ENCODE data around the gene GAP43.

The GAP43 gene, protein sequence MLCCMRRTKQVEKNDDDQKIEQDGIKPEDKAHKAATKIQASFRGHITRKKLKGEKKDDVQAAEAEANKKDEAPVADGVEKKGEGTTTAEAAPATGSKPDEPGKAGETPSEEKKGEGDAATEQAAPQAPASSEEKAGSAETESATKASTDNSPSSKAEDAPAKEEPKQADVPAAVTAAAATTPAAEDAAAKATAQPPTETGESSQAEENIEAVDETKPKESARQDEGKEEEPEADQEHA

GRCh38 chr3:115623044-115623868 lies at the start of gene GAP43:
TSS of gene GAP43 (plus strand) at chr3:115623510. CDS start at chr3:115623690, 180 bp downstream.
- peak; percentile 3 for DNase-seq

DNA sequence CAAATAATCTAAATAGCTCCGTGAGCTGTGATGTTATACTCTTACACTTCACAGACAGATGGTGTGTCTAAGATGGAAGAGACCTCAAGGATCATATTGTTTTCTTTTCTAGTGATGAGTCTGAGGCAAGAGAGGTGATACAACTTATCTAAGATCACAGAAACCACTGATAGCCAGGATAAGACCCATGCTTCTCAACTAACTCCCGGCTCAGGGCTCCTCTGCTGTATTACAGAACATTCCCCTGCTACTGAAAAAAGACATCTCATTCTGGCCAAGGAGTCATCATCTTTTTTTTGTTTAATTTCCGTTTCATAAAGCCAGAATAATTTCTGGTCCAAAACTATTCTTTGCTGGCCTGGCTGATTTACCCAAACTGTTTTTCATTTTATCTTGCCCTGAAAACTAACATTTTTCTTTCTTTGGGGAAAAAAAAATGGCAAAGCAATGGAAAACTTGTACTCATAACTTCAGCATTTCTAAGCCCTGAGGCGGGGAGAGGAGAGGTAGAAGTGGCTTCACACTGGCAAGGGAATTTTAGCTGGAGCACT lies 46.9 kb upstream of the GAP43 start:
- no peak for DNase-seq

DNA sequence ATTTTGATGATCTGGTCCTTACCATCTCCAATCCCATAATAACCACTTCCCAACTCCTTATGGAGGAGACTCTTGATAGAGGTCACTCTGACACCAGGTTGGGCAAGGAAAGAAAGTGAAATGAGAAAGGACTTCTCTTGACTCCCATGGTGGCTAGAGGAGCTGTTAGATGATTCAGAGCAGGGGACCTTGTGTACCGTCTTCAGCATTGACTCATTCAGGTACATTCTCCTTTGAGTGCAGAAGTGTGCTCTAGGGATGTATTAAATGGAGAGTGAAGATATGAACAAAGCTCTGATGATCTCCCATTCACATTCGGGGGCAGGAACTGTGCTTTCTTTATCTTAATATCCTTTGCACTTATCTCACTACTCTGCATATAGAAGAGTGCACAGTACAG lies 46.3 kb upstream of the GAP43 start:
- no peak for DNase-seq

DNA sequence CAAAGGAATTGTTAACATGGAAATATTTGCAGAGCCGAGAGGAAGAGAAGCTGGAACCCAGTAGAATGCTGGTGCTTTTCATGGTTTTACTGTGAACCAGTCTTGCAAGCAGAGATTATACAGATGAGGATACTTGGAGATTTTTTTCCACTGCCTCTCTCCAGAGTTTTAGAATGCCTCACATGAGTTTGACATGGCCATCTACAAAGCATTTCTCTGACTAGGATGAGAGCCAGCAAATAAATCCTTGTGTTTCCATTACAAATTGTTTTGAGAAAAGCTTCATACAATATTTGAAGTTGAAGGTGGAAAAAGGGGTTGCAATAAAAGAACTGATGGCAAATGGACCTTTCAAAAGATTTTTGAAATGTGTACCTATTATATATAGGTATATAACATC lies 45.0 kb upstream of the GAP43 start:
- no peak for DNase-seq

DNA sequence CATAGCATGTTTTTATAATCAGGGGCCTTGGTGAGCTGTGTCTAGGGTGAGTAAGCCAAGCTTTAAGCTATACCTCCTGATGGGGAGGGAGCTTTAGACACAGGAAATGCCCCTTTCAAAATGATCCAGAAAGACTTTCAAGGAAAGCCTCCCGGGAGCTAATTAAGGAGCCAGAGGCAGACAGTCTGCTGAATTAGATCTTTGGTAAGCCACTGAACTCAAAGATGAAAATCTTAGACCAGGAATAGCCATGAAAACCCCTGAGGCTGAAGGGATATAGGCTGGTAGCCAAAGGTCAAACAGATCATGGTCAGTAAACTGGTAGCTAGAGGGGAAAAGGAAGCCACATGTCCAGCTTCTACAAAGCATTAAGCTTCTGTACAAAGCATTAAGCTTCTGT lies 42.7 kb upstream of the GAP43 start:
- no peak for DNase-seq

DNA sequence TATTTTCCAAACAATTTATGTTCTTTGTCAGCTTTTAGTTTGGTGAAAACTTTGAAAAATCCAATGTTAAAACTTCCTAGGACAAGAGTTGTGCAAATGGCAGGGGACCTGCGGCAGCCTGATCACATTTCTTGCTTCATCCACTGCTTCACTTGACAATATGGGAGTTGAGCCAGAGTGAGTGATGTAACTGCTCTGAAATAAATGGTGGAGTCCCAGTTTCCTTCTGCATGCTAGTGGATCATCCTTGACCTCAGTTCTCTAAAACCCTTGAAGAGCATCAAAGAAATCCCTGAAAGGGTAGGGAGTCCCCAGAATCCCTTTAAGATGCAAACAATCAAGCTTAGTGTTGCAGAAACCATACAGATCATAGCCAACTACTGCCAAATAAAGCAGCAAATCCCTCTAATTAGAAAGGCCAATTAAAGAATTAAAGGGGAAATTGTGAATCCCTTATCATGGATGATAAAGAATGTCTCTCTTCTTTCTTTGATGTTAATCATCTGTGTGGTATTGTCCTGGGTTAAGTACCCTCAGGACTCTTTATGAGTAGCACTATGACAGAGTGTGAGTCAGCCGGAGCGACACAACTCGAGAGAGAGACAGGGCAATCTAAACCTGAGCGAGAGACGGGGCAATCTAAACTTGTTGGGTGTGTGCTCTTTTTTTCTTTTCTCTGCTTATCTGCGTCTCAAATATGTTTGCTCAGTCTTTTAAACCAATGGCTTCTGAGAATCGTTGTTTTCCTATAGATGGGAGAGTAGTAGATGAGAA lies 41.8 kb upstream of the GAP43 start:
- DNase-seq: no peak

DNA sequence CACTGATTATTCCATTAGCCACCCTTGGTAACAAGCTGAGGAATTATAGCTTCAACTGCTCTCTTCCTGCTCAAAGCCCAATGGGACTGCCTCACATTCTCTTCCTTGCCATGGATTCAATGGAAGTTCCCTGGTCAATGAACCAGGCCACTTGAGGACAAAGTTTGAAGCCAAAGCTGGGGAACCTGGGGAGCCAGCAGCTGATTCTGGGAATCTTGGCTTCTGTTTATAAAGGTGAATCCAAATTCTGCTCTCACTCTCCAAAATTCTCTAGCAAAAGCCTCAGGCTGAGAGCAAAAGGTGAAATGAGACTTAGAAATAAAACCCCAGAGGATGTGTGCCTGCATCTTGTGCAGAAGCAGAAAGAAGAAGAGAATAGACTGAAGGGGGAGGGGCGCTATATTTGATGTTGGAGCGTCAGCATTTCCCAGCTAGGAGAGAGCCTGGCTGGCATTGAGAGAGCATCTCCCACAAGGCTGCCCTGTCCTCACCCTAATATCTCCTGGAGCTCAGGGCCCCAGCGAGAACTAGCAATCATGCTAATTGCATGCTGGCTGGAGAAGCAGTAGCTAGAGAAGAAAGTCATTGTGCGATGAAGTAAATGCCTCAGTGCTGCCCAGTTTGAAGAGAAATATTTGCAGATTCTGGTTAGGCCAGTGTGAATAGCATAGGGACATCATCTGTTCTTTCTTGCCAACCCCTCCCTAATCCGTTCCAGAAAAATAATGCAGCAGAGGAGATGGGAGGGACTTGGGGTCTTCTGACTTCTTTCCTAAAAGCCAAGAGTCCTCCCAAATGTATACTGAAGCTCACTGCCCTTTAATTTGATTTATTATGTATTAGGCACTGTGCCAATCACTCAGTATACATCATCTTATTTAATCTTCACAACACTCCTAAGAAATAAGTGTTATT lies 34.9 kb upstream of the GAP43 start:
- DNase-seq: no peak

DNA sequence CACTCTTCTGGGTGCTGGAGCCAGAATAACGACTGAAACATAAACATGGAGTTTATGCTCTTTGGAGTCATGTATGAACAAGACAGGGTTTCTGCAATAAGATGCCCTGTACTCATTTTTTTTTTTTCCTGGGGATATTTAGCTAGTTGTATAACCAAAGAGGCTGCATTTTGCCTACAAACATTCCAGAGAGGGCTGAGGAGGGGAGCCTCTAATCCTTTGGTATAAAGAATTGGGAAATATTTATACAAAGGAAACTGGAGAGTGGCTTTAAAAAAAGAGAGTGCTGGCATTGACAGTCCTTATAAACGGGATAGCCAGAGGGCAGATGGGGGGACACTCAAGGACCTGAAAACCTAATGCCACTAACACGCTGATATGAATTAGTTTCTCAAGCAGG lies 32.4 kb upstream of the GAP43 start:
- no peak for DNase-seq

- DNase-seq: no peak
These were observed 27.6 kb upstream of the GAP43 start for GRCh38 chr3:115595611-115596275.

- no peak for DNase-seq
These were observed 25.1 kb upstream of the GAP43 start for GRCh38 chr3:115598216-115598615.

DNA sequence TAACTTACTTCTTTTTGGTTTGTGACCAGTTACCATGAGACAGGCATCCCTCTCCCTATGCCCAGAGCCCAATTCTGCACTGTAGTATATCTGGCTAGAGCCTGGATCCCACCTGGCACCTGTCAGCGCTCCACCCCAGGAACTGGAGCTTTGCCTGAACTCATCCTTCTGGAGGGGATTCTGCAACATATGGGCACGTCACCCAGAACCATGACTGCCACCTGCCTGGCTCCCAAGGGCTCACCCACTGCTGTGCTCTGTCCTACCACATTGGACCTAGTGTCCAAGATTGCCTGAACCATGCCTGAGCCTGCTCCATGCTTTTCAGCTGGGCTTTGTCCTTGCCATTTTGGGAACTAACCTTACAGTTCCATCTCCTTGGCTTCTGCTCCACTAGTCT lies 21.1 kb upstream of the GAP43 start:
- DNase-seq: no peak

DNA sequence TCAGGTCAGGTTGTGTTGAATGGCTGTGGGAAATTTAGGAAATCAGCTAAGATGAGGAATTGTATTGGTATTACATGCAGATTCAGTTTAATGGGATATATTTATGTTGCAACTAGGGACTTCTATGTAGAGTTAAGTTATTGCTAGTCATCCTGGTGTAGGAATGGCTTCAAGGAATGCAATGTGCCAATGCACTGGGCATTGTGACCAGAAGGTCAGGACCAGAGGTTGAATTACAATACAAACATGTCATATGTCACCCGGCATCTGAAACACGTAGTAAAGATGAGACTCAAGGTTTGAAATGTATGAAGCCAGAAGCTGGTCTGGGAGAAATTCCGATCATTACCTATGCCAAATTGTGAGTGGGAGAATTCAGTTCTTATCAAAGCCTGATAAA lies 11.7 kb upstream of the GAP43 start:
- no peak for DNase-seq

DNA sequence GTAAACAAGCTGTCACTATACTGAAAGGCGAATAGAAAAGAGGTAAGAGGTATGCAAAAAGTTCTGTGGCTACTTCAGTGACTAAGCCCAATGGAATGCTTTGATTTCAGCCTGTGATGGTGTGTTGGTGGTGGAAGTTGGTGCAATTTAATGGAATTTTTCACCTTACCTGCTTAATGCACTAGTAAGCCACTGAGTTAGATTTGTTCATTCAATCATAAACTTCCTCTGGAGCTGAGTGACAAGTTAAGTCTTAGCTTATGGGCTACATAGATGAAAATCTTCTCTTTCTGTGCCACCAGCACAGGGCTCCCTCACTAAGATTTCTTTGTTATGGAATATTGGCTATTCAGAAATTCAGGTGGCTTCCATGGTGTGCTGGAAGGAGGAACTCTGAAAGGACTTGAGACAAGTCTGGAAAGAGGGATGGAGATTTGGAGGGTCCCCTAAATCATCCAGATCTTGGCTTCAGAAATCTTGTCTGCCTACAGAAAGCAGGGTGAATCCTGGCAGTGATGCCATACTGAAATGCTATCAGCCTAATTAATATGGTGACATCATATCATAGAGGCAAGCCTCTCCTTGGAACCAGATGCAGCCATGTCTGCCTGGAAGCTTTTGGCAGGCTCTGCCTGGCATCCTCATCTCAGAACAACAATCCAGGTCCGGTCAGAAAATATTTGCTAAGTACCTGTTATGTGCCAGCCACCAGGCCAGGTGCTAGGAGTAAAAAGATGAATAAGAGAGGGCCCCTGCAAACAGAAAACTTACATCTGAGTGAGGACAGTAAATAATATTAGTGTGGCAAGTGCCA lies 8.1 kb upstream of the GAP43 start:
- no peak for DNase-seq

DNA sequence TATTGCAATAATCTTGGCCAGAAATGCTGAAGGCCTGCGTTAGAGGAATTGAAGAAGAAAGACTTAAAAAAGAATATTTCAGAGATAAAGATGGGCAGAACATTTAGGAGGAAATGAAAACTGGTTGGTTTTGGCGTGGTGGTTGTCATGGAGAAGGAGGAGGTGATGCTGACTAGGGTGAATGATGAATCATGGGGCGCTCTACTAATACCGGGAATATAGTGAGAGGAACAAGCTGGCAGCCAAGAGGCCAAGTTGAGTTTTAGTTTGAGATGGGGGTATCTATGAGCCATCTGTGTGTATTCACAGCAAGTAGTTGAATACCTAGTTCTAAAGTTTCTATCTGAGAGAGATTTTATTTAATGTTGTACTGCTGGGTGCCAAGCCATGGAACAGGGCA lies 6.8 kb upstream of the GAP43 start:
- no peak for DNase-seq

GRCh38 chr3:115617591-115617990 lies 5.7 kb upstream of the GAP43 start:
- no peak for DNase-seq

GRCh38 chr3:115624029-115624741 lies 875 bp downstream of the GAP43 start:
- DNase-seq: no peak

- no peak for DNase-seq
These were observed 1.6 kb downstream of the GAP43 start for GRCh38 chr3:115624901-115625300.

GRCh38 chr3:115626006-115626409 lies 2.7 kb downstream of the GAP43 start:
- no peak for DNase-seq

GRCh38 chr3:115626721-115627120 lies 3.4 kb downstream of the GAP43 start:
- no peak for DNase-seq

Data from NCI-H2107 (cell line).